Endothelial cell (in vitro differentiated cells): ENCODE data around the gene CCDC134. TPM values are rescaled to one million over a fixed set of nuclear protein-coding genes. Genes with fewer than 3 reads are reported as not detected.

Experiments
- DNase-seq: peaks from one replicate; pipeline ENCODE4 v3.0.0; 2021; ENCODE audit warnings: low spot score
- H3K27ac Mint-ChIP-seq: one replicate; pipeline ENCODE4 v1.8.0; 2021; ENCODE audit warnings: mixed read lengths, inconsistent platforms; ENCODE audit not compliant: unreplicated experiment
- H3K27me3 Mint-ChIP-seq: one replicate; pipeline ENCODE4 v1.8.0; 2021; ENCODE audit warnings: mild to moderate bottlenecking, moderate library complexity, mixed read lengths, inconsistent platforms; ENCODE audit not compliant: unreplicated experiment
- H3K36me3 Mint-ChIP-seq: one replicate; pipeline ENCODE4 v1.8.0; 2021; ENCODE audit warnings: mild to moderate bottlenecking, low read depth, mixed read lengths, inconsistent platforms; ENCODE audit not compliant: unreplicated experiment
- H3K4me1 Mint-ChIP-seq: one replicate; pipeline ENCODE4 v1.8.0; 2021; ENCODE audit warnings: mild to moderate bottlenecking, mixed read lengths, inconsistent platforms; ENCODE audit not compliant: unreplicated experiment
- H3K4me3 Mint-ChIP-seq: one replicate; pipeline ENCODE4 v1.8.0; 2021; ENCODE audit warnings: mild to moderate bottlenecking, mixed read lengths, inconsistent platforms; ENCODE audit not compliant: unreplicated experiment
- H3K9me3 Mint-ChIP-seq: one replicate; pipeline ENCODE4 v1.8.0; 2021; ENCODE audit warnings: mixed read lengths, inconsistent platforms; ENCODE audit not compliant: unreplicated experiment
- CTCF ChIP-seq: fragments of 200-600 bp; sonication (generic); IDR thresholded peaks from one replicate; pipeline ENCODE4 v1.5.0; 2021; ENCODE audit warnings: antibody characterized with exemption; ENCODE audit not compliant: unreplicated experiment
- total RNA-seq: library from RNA; stranded (reverse); fragmentation: NEBNext Ultra II Directional; extraction: Animal tissue kit (Norgen Biotek cat#: 25700); gene quantifications from one replicate; pipeline ENCODE4 v1.2.1, GENCODE V29; 2021; ENCODE audit not compliant: unreplicated experiment

CCDC134 gene
- total RNA-seq, 1 donor from 2014 or later = 8.8 TPM

- peaks cover 4% of the 10 kb centered on the region for H3K4me1 Mint-ChIP-seq
- H3K4me3 Mint-ChIP-seq = no peak overlapping the region
- no peak for TF ChIP-seq CTCF
Measured at GRCh38 chr22:41812805-41813545, 12.5 kb downstream of the CCDC134 start.

GRCh38 chr22:41813726-41814410 is 13.4 kb downstream of the CCDC134 start:
- no peak for DNase-seq
- no peaks in the 10 kb centered on the region for H3K36me3 Mint-ChIP-seq
- H3K9me3 Mint-ChIP-seq = no peaks in the 10 kb centered on the region
- no peak overlapping the region for H3K27ac Mint-ChIP-seq
- no peak for TF ChIP-seq CTCF
- H3K27me3 Mint-ChIP-seq = no peaks in the 10 kb centered on the region
- H3K4me3 Mint-ChIP-seq = no peak overlapping the region
- H3K4me1 Mint-ChIP-seq = peaks cover 7% of the 10 kb centered on the region

More at GRCh38 chr22:41812805-41813545, 12.5 kb downstream of the CCDC134 start:
- Mint-ChIP-seq H3K27me3 (no peaks in the 10 kb centered on the region), H3K27ac (no peak overlapping the region), H3K9me3 (no peaks in the 10 kb centered on the region), H3K36me3 (no peaks in the 10 kb centered on the region)
- no peak for DNase-seq

- no peak overlapping the region for H3K4me3 Mint-ChIP-seq
- H3K36me3 Mint-ChIP-seq = peaks cover 1% of the 10 kb centered on the region
- H3K9me3 Mint-ChIP-seq = no peaks in the 10 kb centered on the region
- H3K27ac Mint-ChIP-seq = no peak overlapping the region
- TF ChIP-seq CTCF = no peak
- DNase-seq = no peak
- H3K27me3 Mint-ChIP-seq = peaks cover 4% of the 10 kb centered on the region
- H3K4me1 Mint-ChIP-seq = peaks cover 13% of the 10 kb centered on the region
Measured at GRCh38 chr22:41815716-41816115, 15.2 kb downstream of the CCDC134 start.

DNA sequence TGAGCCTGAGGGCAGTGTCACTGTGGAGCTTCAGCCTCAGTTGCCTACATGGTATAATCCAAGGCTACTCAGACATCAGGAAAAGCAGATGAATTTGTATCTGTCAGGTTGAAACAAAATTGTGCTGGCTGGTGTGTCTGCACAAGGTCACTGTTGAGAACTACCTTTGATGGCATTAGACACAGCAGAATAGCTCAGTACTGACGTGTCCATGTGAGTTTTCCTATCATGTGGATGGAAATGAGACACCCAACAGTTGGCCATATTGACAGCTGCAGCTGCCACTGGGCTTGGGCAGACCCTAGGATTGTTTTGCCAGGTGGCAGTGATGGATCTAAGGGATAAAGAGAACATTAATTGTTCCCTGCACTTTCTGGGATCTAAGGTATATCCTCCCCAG is 15.8 kb downstream of the CCDC134 start:
- no peak overlapping the region for H3K27ac Mint-ChIP-seq
- H3K4me3 Mint-ChIP-seq = no peak overlapping the region
- peaks cover 6% of the 10 kb centered on the region for H3K27me3 Mint-ChIP-seq
- H3K36me3 Mint-ChIP-seq = peaks cover 3% of the 10 kb centered on the region
- TF ChIP-seq CTCF = no peak
- H3K9me3 Mint-ChIP-seq = no peaks in the 10 kb centered on the region
- DNase-seq = no peak
- H3K4me1 Mint-ChIP-seq = peaks cover 17% of the 10 kb centered on the region

DNA sequence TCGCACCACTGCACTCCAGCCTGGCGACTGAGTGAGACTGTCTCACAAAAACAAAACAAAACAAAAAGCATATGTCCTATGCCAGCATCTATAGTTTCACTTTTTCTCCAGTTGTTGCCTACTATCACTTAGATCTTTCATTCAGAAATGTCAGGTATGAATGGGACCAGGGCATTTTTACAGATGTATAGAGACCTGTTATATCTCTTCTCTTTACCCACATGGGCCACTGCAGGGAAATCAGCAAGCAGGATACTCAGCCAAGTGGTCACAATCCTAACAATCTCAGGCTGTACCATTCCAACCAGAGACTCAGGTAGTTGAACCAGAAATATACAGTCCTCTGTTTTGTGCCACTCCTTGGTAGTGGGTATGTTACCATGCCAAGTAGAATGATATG is 16.4 kb downstream of the CCDC134 start:
- Mint-ChIP-seq H3K27ac (no peak overlapping the region), H3K4me1 (peaks cover 23% of the 10 kb centered on the region), H3K27me3 (peaks cover 9% of the 10 kb centered on the region), H3K36me3 (peaks cover 3% of the 10 kb centered on the region), H3K9me3 (no peaks in the 10 kb centered on the region), H3K4me3 (no peak overlapping the region)
- DNase-seq = no peak
- no peak for TF ChIP-seq CTCF
